Aorta (tissue), 5 donors: Measurements from ENCODE around the gene PTPRN2. TPM values are rescaled to one million over a fixed set of nuclear protein-coding genes. Genes with fewer than 3 reads are reported as not detected.
"Not testable (repeated sequence)": the region's sequence is repeated elsewhere in the genome, so short reads cannot be mapped to it uniquely, and the experiment has no call there.

Experiments
- ATAC-seq: fragments of 200-7000 bp; cut with Tn5 transposase; one replicate; pipeline ENCODE4 v1.9.1; 2022; ENCODE audit warnings: moderate library complexity; ENCODE audit not compliant: low FRiP score
- DNase-seq, 2 donors: peaks; one replicate each; pipeline ENCODE4 v3.0.0-alpha.2; 2020
- H3K27ac ChIP-seq, 2 donors: one replicate each; pipeline ENCODE4 v1.5.1; 2013; ENCODE audit warnings: low read length in 2 of 2, mild to moderate bottlenecking in 2 of 2, moderate library complexity in 2 of 2, control low read depth in 1 of 2, inconsistent platforms in 1 of 2, low read depth in 1 of 2
- H3K27me3 ChIP-seq, 2 donors: one replicate each; pipeline ENCODE4 v1.6.1; 2013; ENCODE audit warnings: control low read depth in 1 of 2, low read length in 1 of 2, mild to moderate bottlenecking in 1 of 2, moderate library complexity in 1 of 2; ENCODE audit not compliant: insufficient read depth in 2 of 2, control insufficient read depth in 1 of 2
- H3K36me3 ChIP-seq, 2 donors: one replicate each; pipeline ENCODE4 v1.6.1; 2013; ENCODE audit warnings: control low read depth in 1 of 2, low read length in 1 of 2, mild to moderate bottlenecking in 1 of 2; ENCODE audit not compliant: insufficient read depth in 2 of 2, control insufficient read depth in 1 of 2
- H3K4me1 ChIP-seq, 2 donors: one replicate each; pipeline ENCODE4 v1.6.1; 2013; ENCODE audit warnings: low read length in 2 of 2, control low read depth in 1 of 2, mild to moderate bottlenecking in 1 of 2, moderate library complexity in 1 of 2; ENCODE audit not compliant: insufficient read depth in 2 of 2, control insufficient read depth in 1 of 2
- H3K4me3 ChIP-seq, 2 donors: one replicate each; pipeline ENCODE4 v1.5.1; 2013; ENCODE audit warnings: low read length in 2 of 2, control low read depth in 1 of 2, mild to moderate bottlenecking in 1 of 2
- H3K9me3 ChIP-seq: one replicate; pipeline ENCODE4 v1.6.1; 2013; ENCODE audit warnings: mild to moderate bottlenecking, low read length; ENCODE audit not compliant: control insufficient read depth
- WGBS, 2 donors: extraction: QIAGEN DNeasy Blood & Tissue Kit; methylation state at CpG; one replicate each; pipeline ENCODE4 v1.1.7; 2013; 5-methylcytosine and 5-hydroxymethylcytosine counted together
- intact Hi-C, 2 donors: fragments of 100-400 bp; cut with DNase I; formaldehyde crosslinking; loops; one replicate each; pipeline versions ENCODE4 v1.14.2 to v1.15.0; 2022
- polyA plus RNA-seq, 2 donors: library from polyadenylated mRNA; stranded (reverse); fragments of 200-250 nt; gene quantifications; one replicate each; pipeline ENCODE4 v1.2.3, GENCODE V29; 2013
- total RNA-seq, 2 donors: library from RNA; stranded (reverse); fragmentation: NEBNext Ultra II Directional; extraction: Animal tissue kit (Norgen Biotek cat#: 25700); gene quantifications; one replicate each; pipeline ENCODE4 v1.2.1, GENCODE V29; 2021
- donor health status: healthy with polysubstance abuse.
- donor health status: Bipolar disorder and iron deficiency.
- donor health status: DM: no; HTN: no; CAD: no.
- donor health status: DM: no; HTN: no; CAD: no.
- donor health status: DM: yes; HTN: yes; CAD: no.

Gene PTPRN2
- total and polyA plus RNA-seq, 4 donors, result 0.67 to 3.3 (median 1.4) TPM

DNA sequence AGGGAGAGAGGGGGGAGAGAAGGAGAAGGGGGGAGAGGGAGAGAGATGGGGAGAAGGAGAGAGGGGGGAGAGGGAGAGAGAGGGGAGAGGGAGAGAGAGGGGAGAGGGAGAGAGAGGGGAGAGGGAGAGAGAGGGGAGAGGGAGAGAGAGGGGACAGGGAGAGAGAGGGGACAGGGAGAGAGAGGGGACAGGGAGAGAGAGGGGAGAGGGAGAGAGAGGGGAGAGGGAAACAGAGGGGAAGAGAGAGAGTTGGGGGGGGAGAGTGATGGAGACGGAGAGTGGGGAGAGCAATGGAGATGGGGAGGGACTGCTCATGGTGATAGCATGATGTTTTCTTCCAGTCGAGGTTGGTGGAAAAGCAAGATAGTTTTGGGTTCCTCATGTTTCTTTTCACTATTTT is 1078.4 kb downstream of the PTPRN2 start:
- no peak for ATAC-seq
- H3K9me3 ChIP-seq, result no peaks in the 10 kb centered on the region
- no peak overlapping the region for H3K4me3 ChIP-seq
- no peak overlapping the region for H3K27ac ChIP-seq
- H3K4me1 ChIP-seq, result no peaks in the 10 kb centered on the region
- WGBS, 2 donors, result 69 to 84% methylated on average over 2 of the region's 2 CpGs
- H3K27me3 ChIP-seq, result no peaks in the 10 kb centered on the region
- intact Hi-C loops, result no loop called here
- DNase-seq, result no peak
- no peaks in the 10 kb centered on the region for H3K36me3 ChIP-seq

DNA sequence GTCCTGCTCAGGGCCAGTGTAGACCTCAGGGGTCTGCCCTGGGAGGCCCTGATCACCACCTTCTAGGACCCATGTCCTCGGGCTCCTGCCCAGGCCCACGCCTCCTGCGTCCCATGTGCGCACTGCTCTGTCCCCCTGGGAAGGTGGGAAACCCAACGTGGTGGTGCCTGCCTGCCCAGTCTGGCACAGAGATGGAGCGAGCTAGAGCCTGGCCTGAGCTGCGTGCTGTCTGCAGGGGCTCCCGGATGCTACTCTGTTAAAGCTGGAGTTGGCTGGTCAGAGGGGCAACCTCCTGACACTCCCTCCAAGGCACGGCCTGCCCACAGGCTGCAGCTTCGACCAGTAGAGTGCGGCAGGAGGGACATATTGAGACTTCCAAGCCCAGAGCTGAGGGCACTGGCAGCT is 1079.1 kb downstream of the PTPRN2 start:
- no peaks in the 10 kb centered on the region for H3K36me3 ChIP-seq
- no peak overlapping the region for H3K27ac ChIP-seq
- 83 to 86% methylated on average over 11 of the region's 11 CpGs for WGBS, 2 donors
- H3K4me3 ChIP-seq, result no peak overlapping the region
- intact Hi-C loops, result no loop called here
- ATAC-seq, result no peak
- peak in 1 of 2 donors; percentile 34 for DNase-seq
- no peaks in the 10 kb centered on the region for H3K4me1 ChIP-seq
- no peaks in the 10 kb centered on the region for H3K9me3 ChIP-seq
- no peaks in the 10 kb centered on the region for H3K27me3 ChIP-seq

DNA sequence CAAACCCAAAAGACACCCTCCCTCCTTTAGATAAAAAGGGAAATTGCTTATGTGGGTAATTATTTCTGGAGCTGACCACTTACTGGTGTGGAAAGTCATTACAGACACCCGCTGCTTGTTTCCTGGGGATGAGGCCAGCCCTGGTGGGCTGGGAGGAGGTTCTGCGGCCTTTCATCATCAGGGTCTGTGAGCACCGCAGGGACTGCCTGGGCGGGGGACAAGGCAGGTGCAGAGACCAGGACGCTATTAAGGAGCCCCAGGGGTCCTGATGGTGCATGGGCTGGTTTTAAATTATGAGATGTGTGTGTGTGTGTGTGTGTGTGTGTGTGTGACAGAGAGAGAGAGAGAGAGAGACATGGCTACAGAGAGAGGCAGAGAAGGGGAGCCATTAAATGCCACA is 1079.6 kb downstream of the PTPRN2 start:
- Histone ChIP-seq H3K27ac (no peak overlapping the region), H3K27me3 (no peaks in the 10 kb centered on the region), H3K36me3 (no peaks in the 10 kb centered on the region), H3K4me1 (no peaks in the 10 kb centered on the region), H3K9me3 (no peaks in the 10 kb centered on the region), H3K4me3 (no peak overlapping the region)
- no peak for ATAC-seq
- DNase-seq, result no peak
- WGBS, 2 donors, result 72 to 80% methylated on average over 5 of the region's 5 CpGs
- intact Hi-C loops, result no loop called here

DNA sequence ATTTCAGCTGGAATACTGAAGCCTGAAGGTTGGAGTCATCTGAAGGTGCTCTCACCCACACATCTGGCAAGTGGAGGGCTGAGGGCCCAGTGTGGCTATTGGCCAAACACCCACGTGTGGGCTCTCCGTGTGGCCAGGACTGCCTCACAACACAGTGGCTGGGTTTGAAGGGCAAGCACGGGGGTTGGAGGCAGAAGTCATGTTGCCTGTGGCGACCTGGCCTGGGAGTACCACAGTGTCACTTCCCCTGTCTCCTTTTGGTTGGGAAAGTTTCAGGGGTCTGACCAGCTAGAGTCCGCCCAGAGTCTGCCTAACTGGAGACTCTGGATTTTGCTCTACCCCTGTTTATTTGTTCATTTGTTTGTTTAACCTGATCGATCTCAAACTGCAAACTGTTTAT is 1081.4 kb downstream of the PTPRN2 start:
- Histone ChIP-seq H3K36me3 (no peaks in the 10 kb centered on the region), H3K27me3 (no peaks in the 10 kb centered on the region), H3K9me3 (no peaks in the 10 kb centered on the region), H3K4me1 (no peaks in the 10 kb centered on the region), H3K4me3 (no peak overlapping the region), H3K27ac (no peak overlapping the region)
- no peak for ATAC-seq
- intact Hi-C loops, result no loop called here
- peak in 1 of 2 donors; percentile 34 for DNase-seq
- WGBS, 2 donors, result 84 to 86% methylated on average over 6 of the region's 6 CpGs

GRCh38 chr7:157505646-157506045 is 1082.0 kb downstream of the PTPRN2 start:
- Histone ChIP-seq H3K9me3 (no peaks in the 10 kb centered on the region), H3K4me3 (no peak overlapping the region), H3K36me3 (no peaks in the 10 kb centered on the region), H3K27ac (no peak overlapping the region), H3K4me1 (no peaks in the 10 kb centered on the region), H3K27me3 (no peaks in the 10 kb centered on the region)
- DNase-seq (no peak), ATAC-seq (no peak)
- intact Hi-C loops, result no loop called here
- WGBS, 2 donors, result 84 to 91% methylated on average over 1 of the region's 1 CpG

GRCh38 chr7:157503229-157503628 is 1084.4 kb downstream of the PTPRN2 start:
- Histone ChIP-seq H3K27ac (no peak overlapping the region), H3K4me1 (no peaks in the 10 kb centered on the region), H3K27me3 (no peaks in the 10 kb centered on the region), H3K4me3 (no peak overlapping the region), H3K36me3 (no peaks in the 10 kb centered on the region), H3K9me3 (no peaks in the 10 kb centered on the region)
- ATAC-seq (no peak), DNase-seq (no peak)
- WGBS, 2 donors, result 78 to 81% methylated on average over 4 of the region's 4 CpGs
- intact Hi-C loops, result no loop called here

DNA sequence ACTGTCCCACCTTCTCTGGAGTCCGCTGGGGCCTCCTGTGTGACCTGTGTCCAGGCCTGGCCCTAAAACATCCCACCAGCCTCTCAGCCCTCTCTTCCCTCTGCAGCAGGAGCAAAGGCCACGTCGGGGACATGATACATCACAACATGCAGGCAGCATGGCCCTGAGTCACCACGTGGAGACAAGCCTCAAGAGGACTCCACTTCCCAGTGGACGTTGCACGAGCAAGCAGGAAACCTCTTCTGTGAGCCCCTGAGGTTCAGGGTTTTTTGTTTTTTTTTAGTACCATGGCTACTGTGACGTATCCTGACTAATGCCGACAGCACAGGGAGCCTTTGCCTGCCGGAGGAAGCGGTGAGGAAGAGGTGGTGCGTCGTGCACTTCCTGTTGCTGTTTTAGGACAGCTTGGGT is 1084.9 kb downstream of the PTPRN2 start:
- H3K27ac ChIP-seq, result no peak overlapping the region
- intact Hi-C loops, result no loop called here
- WGBS, 2 donors, result 49 to 51% methylated on average over 12 of the region's 12 CpGs
- peak; percentile 19 for ATAC-seq
- no peak overlapping the region for H3K4me3 ChIP-seq
- H3K4me1 ChIP-seq, result no peaks in the 10 kb centered on the region
- no peaks in the 10 kb centered on the region for H3K9me3 ChIP-seq
- peak in 1 of 2 donors; percentile 70 for DNase-seq
- H3K27me3 ChIP-seq, result no peaks in the 10 kb centered on the region
- no peaks in the 10 kb centered on the region for H3K36me3 ChIP-seq

GRCh38 chr7:157501581-157501980 is 1086.0 kb downstream of the PTPRN2 start:
- intact Hi-C loops, result no loop called here
- ATAC-seq, result no peak
- no peaks in the 10 kb centered on the region for H3K9me3 ChIP-seq
- H3K4me1 ChIP-seq, result no peaks in the 10 kb centered on the region
- no peaks in the 10 kb centered on the region for H3K36me3 ChIP-seq
- H3K27ac ChIP-seq, result no peak overlapping the region
- no peak overlapping the region for H3K4me3 ChIP-seq
- 86 to 87% methylated on average over 22 of the region's 22 CpGs for WGBS, 2 donors
- H3K27me3 ChIP-seq, result no peaks in the 10 kb centered on the region
- DNase-seq, result peak in 1 of 2 donors; percentile 45

DNA sequence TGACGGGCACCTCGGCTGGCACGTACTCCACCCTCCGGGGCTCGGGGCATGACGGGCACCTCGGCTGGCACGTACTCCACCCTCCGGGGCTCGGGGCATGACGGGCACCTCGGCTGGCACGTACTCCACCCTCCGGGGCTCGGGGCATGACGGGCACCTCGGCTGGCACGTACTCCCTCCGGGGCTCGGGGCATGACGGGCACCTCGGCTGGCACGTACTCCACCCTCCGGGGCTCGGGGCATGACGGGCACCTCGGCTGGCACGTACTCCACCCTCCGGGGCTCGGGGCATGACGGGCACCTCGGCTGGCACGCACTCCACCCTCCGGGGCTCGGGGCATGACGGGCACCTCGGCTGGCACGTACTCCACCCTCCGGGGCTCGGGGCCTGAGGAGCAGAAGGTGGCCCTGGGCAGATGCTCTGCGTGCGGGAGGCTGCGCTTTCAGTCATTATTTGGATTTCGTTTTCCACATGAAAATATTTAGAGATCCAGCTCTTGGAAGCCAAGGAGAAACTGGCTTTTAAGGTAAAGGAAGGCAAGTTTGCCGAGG is 1086.6 kb downstream of the PTPRN2 start:
- DNase-seq, H3K9me3 ChIP-seq, H3K27me3 ChIP-seq, H3K36me3 ChIP-seq, H3K4me3 ChIP-seq, ATAC-seq, H3K27ac ChIP-seq, H3K4me1 ChIP-seq, intact Hi-C loops: not testable (repeated sequence)
- 94 to 95% methylated on average over 26 to 45 of the region's 45 CpGs for WGBS, 2 donors
